GM23248 (cell line): ENCODE data around the gene SMAD4. TPM values are rescaled to one million over a fixed set of nuclear protein-coding genes. Genes with fewer than 3 reads are reported as not detected.
"Not testable (repeated sequence)": the region's sequence is repeated elsewhere in the genome, so short reads cannot be mapped to it uniquely, and the experiment has no call there.

Source experiments
- DNase-seq: peaks from one replicate; pipeline ENCODE4 v3.0.0-alpha.2; 2015
- H2AFZ ChIP-seq: fragments of 200-600 bp; sonication (generic); 2 replicates; pipeline ENCODE4 v1.6.1; 2016; ENCODE audit warnings: antibody characterized with exemption
- H3F3A ChIP-seq: fragments of 200-600 bp; sonication (generic); 2 replicates; pipeline ENCODE4 v1.6.1; 2016; ENCODE audit warnings: mild to moderate bottlenecking, antibody characterized with exemption, mixed run types; ENCODE audit not compliant: insufficient read depth
- H3K27ac ChIP-seq: fragments of 200-600 bp; sonication (generic); 2 replicates; pipeline ENCODE4 v1.5.1; 2016; ENCODE audit warnings: mild to moderate bottlenecking
- H3K27me3 ChIP-seq: fragments of 200-600 bp; sonication (generic); replicated peaks from 2 replicates; pipeline ENCODE4 v1.6.1; 2016; ENCODE audit warnings: mild to moderate bottlenecking; ENCODE audit not compliant: insufficient read depth
- H3K36me3 ChIP-seq: fragments of 200-600 bp; sonication (generic); 2 replicates; pipeline ENCODE4 v1.6.1; 2016; ENCODE audit warnings: low read depth, mild to moderate bottlenecking
- H3K4me1 ChIP-seq: fragments of 200-600 bp; sonication (generic); 2 replicates; pipeline ENCODE4 v1.6.1; 2016; ENCODE audit warnings: mild to moderate bottlenecking; ENCODE audit not compliant: insufficient read depth
- H3K4me2 ChIP-seq: fragments of 200-600 bp; sonication (generic); one replicate; pipeline ENCODE4 v1.6.1; 2016; ENCODE audit warnings: mild to moderate bottlenecking; ENCODE audit not compliant: unreplicated experiment
- H3K4me3 ChIP-seq: fragments of 200-600 bp; sonication (generic); 2 replicates; pipeline ENCODE4 v1.5.1; 2016; ENCODE audit warnings: mild to moderate bottlenecking
- H3K79me2 ChIP-seq: fragments of 200-600 bp; sonication (generic); 2 replicates; pipeline ENCODE4 v1.6.1; 2016; ENCODE audit warnings: mild to moderate bottlenecking; ENCODE audit not compliant: insufficient read depth
- H3K9ac ChIP-seq: fragments of 200-600 bp; sonication (generic); 2 replicates; pipeline ENCODE4 v1.6.1; 2016; ENCODE audit warnings: mild to moderate bottlenecking
- H3K9me2 ChIP-seq: fragments of 200-600 bp; sonication (generic); 2 replicates; pipeline ENCODE4 v1.6.1; 2016; ENCODE audit warnings: mixed run types, mild to moderate bottlenecking, moderate library complexity; ENCODE audit not compliant: insufficient read depth
- H3K9me3 ChIP-seq: fragments of 200-600 bp; sonication (generic); one replicate; pipeline ENCODE4 v1.6.1; 2017; ENCODE audit warnings: low read depth
- H4K20me1 ChIP-seq: fragments of 200-600 bp; sonication (generic); 2 replicates; pipeline ENCODE4 v1.6.0; 2016; ENCODE audit not compliant: insufficient read depth
- EZH2 ChIP-seq: fragments of 200-600 bp; sonication (generic); IDR thresholded peaks from 2 replicates; pipeline ENCODE4 v1.6.1; 2018; ENCODE audit warnings: antibody characterized with exemption, mild to moderate bottlenecking; ENCODE audit not compliant: insufficient read depth, poor library complexity, severe bottlenecking
- EZH2phosphoT487 ChIP-seq: fragments of 200-600 bp; sonication (generic); IDR thresholded peaks from 2 replicates; pipeline ENCODE4 v1.6.1; 2018; ENCODE audit warnings: antibody characterized with exemption, moderate library complexity, mild to moderate bottlenecking, low read depth; ENCODE audit not compliant: insufficient read depth
- WGBS, 2 experiments: methylation state at CpG; one replicate each; pipeline ENCODE4 v1.1.6; 2015 to 2017; ENCODE audit warnings: low lambda C conversion rate in 2 of 2, low coverage in 1 of 2; ENCODE audit errors: missing lambda C conversion rate in 2 of 2; 5-methylcytosine and 5-hydroxymethylcytosine counted together
- in situ Hi-C: fragments of 300-500 bp; cut with MboI; formaldehyde crosslinking; loops from 2 replicates; pipeline ENCODE4 v1.15.0; 2020
- polyA plus RNA-seq: library from polyadenylated mRNA; unstranded; fragments of >200 nt; fragmentation: Nextera tagmentation; extraction: Ambion mirVana; gene quantifications from 2 replicates; pipeline ENCODE4 v1.2.1, GENCODE V29; 2016
- total RNA-seq: library from RNA; depleted of rRNA; stranded (reverse); fragments of >200 nt; shearing (Covaris generic); gene quantifications from 2 replicates; pipeline ENCODE4 v1.2.3, GENCODE V29; 2014

The SMAD4 gene
- total and polyA plus RNA-seq, 2 experiments from 2014 or later, result 39.6 to 90.4 TPM

DNA sequence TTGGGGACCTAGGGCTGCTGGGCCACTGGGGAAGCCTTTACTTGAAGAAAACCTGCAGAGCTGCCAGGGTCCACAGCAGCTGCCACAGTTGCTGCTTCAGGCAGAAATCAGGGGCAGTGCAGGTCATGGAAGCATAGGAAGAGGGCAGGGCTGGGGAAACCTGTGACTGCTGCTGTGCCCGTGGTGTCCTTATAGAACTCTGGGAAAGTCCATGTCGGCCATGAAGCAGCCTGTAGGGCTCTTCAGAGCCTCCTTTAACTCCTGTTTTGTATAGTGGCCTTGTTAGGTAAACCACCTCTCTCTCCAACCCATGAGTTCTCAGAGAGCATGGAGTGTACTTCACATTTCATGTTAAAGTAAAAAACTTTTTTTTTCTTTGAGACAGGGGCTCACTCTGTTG, 62.1 kb downstream of the SMAD4 start:
- TF ChIP-seq EZH2phosphoT487 (no peak), EZH2 (no peak)
- Histone ChIP-seq H3K9me2 (no peaks in the 10 kb centered on the region), H2AFZ (no peak overlapping the region), H3K4me2 (no peak overlapping the region), H3K4me1 (no peaks in the 10 kb centered on the region), H3K36me3 (peaks cover 8% of the 10 kb centered on the region; the same call in 1 of the 2 replicates), H3F3A (peaks cover 34% of the 10 kb centered on the region), H4K20me1 (no peaks in the 10 kb centered on the region), H3K79me2 (no peaks in the 10 kb centered on the region), H3K9ac (no peak overlapping the region), H3K4me3 (no peak overlapping the region), H3K27me3 (no peaks in the 10 kb centered on the region), H3K27ac (no peak overlapping the region), H3K9me3 (no peaks in the 10 kb centered on the region)
- no peak for DNase-seq
- in situ Hi-C loops, result no loop called here
- 46 to 64% methylated on average over 2 of the region's 2 CpGs for WGBS, 2 experiments

DNA sequence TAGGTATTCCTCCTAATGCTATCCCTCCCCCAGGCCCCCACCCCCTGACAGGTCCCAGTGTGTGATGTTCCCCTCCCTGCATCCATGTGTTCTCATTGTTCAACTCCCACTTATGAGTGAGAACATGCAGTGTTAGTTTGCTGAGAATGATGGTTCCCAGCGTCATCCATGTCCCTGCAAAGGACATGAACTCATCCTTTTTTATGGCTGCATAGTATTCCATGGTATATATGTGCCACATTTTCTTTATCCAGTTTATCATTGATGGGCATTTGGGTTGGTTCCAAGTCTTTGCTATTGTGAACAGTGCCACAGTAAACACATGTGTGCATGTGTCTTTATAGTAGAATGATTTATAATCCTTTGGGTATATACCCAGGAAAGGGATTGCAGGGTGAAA, 63.0 kb downstream of the SMAD4 start:
- H3K4me3 ChIP-seq, in situ Hi-C loops: not testable (repeated sequence)
- 91 to 96% methylated on average over 1 of the region's 1 CpG for WGBS, 2 experiments

DNA sequence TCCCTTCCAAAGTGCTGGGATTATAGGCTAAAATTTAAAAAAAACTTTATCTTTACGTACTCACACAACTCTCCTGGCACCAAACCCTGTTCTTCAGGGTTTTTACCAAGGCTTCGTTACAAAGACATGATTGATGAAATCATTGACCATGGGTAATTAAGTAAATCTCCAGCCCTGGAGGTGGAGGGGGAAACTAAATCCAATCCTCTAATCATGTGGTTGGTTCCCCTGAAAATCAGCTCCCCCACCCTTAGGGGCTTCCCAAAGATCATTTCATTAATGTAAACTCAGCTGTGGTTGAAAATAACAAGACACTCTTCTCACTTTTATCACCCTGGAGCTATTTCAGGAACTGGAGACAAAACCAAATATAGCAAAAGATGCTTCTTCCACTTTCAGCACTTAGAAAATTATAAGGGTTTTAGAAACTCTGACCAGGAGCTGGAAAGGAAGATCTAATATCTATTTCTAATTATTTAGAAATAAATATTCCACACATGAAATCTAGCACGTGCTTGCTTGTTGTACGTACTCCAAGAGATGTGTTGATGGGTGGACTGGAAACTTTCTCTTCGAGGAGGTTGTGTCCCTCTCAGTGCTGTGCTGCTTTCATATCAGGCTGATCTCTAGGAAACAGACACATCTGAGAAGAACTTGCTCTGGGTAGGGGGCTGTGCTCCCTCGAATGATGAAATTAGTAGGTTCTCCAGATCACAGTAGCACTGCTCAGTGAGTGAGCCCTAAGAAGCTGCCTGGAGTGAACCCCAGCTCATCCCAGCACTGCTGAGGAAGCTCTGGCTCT, 67.2 kb downstream of the SMAD4 start:
- H3F3A ChIP-seq, result no peaks in the 10 kb centered on the region
- 65 to 67% methylated on average over 6 of the region's 6 CpGs for WGBS, 2 experiments
- no peak overlapping the region for H3K4me2 ChIP-seq
- no peaks in the 10 kb centered on the region for H3K4me1 ChIP-seq
- H3K9me3 ChIP-seq, result no peaks in the 10 kb centered on the region
- no peak overlapping the region for H3K4me3 ChIP-seq
- in situ Hi-C loops, result no loop called here
- no peaks in the 10 kb centered on the region for H3K79me2 ChIP-seq
- no peaks in the 10 kb centered on the region for H3K9me2 ChIP-seq
- no peak overlapping the region for H3K27ac ChIP-seq
- no peaks in the 10 kb centered on the region for H3K27me3 ChIP-seq
- H3K9ac ChIP-seq, result no peak overlapping the region
- no peak for TF ChIP-seq EZH2phosphoT487
- TF ChIP-seq EZH2, result no peak
- no peak for DNase-seq
- H3K36me3 ChIP-seq, result no peaks in the 10 kb centered on the region
- no peaks in the 10 kb centered on the region for H4K20me1 ChIP-seq
- no peak overlapping the region for H2AFZ ChIP-seq

More for the DNA sequence above, 63.0 kb downstream of the SMAD4 start:
- not testable (repeated sequence) for H3K9ac ChIP-seq, H3K9me2 ChIP-seq, H3K27ac ChIP-seq, H3K79me2 ChIP-seq, H3K27me3 ChIP-seq, H3K9me3 ChIP-seq, H2AFZ ChIP-seq, H4K20me1 ChIP-seq, H3K4me2 ChIP-seq, DNase-seq, H3K4me1 ChIP-seq, H3K36me3 ChIP-seq
- peaks cover 26% of the 10 kb centered on the region; the same call in 1 of the 2 replicates for H3F3A ChIP-seq

DNA sequence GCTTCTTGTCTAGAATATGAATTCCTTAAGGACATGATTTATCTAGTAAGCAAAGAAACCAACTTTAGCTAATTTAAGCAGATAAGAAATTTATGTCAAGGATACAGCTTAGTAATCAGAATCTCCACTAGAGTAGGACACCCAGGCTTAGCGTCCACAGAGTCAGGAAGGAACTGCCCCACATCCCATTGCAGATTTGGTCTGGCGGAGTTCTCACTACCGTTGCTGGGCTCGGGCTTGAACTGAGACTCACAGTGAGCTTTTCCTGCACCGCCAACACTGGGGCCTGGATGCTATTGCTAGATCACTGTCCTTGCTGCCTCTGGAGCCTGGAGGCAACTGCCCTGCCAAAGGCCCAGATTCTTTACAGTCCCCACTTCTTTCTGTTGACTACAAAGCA, 68.1 kb downstream of the SMAD4 start:
- Histone ChIP-seq H3K79me2 (no peaks in the 10 kb centered on the region), H3K9me3 (no peaks in the 10 kb centered on the region), H4K20me1 (no peaks in the 10 kb centered on the region), H3K36me3 (no peaks in the 10 kb centered on the region), H3K9me2 (no peaks in the 10 kb centered on the region), H3F3A (no peaks in the 10 kb centered on the region), H3K4me2 (no peak overlapping the region), H3K4me3 (no peak overlapping the region), H3K27me3 (no peaks in the 10 kb centered on the region), H2AFZ (no peak overlapping the region), H3K4me1 (no peaks in the 10 kb centered on the region), H3K27ac (no peak overlapping the region), H3K9ac (no peak overlapping the region)
- WGBS, 2 experiments, result 93 to 97% methylated on average over 5 of the region's 5 CpGs
- DNase-seq, result no peak
- in situ Hi-C loops, result no loop called here
- TF ChIP-seq EZH2, result no peak
- TF ChIP-seq EZH2phosphoT487, result no peak

DNA sequence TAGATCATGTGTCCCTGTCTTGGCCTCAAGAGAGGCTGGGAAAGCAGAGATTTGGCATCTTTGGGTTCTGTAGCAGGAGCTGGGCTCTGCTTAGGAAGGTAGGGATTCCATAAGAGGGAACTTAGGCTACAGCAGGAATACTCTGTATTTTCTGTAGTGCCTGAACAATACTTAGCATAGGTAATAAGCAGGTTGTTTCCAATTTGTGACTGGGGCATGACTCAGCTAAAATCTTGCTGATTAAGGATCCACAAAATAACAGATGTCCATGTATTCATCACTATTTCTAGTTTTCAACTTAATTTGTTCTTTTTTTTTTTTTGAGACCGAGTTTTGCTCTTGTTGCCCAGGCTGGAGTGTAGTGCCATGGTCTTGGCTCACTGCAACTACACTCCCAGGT, 68.5 kb downstream of the SMAD4 start:
- H3K27ac ChIP-seq, result no peak overlapping the region
- in situ Hi-C loops, result no loop called here
- DNase-seq, result no peak
- no peaks in the 10 kb centered on the region for H3K9me3 ChIP-seq
- no peak overlapping the region for H3K9ac ChIP-seq
- H3K4me3 ChIP-seq, result no peak overlapping the region
- H3K36me3 ChIP-seq, result no peaks in the 10 kb centered on the region
- no peaks in the 10 kb centered on the region for H4K20me1 ChIP-seq
- H3K4me1 ChIP-seq, result no peaks in the 10 kb centered on the region
- no peaks in the 10 kb centered on the region for H3K79me2 ChIP-seq
- H3F3A ChIP-seq, result no peaks in the 10 kb centered on the region
- no peaks in the 10 kb centered on the region for H3K27me3 ChIP-seq
- H3K9me2 ChIP-seq, result no peaks in the 10 kb centered on the region
- H2AFZ ChIP-seq, result no peak overlapping the region
- 33 to 41% methylated on average over 1 of the region's 1 CpG for WGBS, 2 experiments
- TF ChIP-seq EZH2phosphoT487 (no peak), EZH2 (no peak)
- no peak overlapping the region for H3K4me2 ChIP-seq
